ENCODE data around the gene PEAK1. TPM values are rescaled to one million over a fixed set of nuclear protein-coding genes. Genes with fewer than 3 reads are reported as not detected.

Gene PEAK1
- total and polyA plus RNA-seq, 10 of the 15 experiments (the other 5 are each of a cell fraction or from before 2014, with no cell fraction given) = 0.62 to 24.2 (median 11.2) TPM

DNA sequence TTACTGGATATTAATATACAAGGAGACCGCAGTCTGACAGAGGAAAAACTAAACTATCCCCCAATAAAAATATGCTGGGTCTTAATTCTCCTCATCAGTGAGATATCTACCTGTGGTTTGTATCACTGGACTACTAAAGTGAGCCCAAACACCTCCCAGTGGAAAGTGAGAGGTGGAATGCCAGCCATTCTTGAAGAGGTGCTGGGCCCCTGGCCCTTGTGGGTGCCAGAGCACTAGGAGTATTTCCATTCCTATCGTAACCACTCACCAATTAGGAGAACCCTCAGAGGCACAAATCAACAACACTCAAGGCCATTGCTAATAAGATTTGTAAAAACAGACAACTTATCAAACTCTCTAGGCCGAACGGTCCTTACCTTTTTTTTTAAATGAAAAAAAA is 227.5 kb downstream of the PEAK1 start:
- Histone ChIP-seq H3K36me3 (ENCODE audit: control insufficient read depth in 2 of 2, insufficient read depth in 2 of 2, low read length in 1 of 2) (no peaks in the 10 kb centered on the region), H3K27ac (ENCODE audit: control insufficient read depth, insufficient read depth) (no peak overlapping the region), H3K4me2 (ENCODE audit: control insufficient read depth, insufficient read depth) (no peak overlapping the region), H3K4me3 (no peak overlapping the region), H4K20me1 (ENCODE audit: control insufficient read depth, insufficient read depth) (no peaks in the 10 kb centered on the region), H3K79me2 (ENCODE audit: control insufficient read depth, insufficient read depth, low read length) (no peaks in the 10 kb centered on the region), H2AFZ (ENCODE audit: control insufficient read depth, low read depth, low read length) (no peak overlapping the region), H3K27me3 (replicated peaks in 1 of 2; ENCODE audit: control insufficient read depth in 2 of 2, insufficient read depth in 2 of 2, low read length in 1 of 2) (no peaks in the 10 kb centered on the region), H3K9ac (ENCODE audit: control insufficient read depth, insufficient read depth, low read length) (no peak overlapping the region), H3K4me1 (ENCODE audit: control insufficient read depth, insufficient read depth, low read length) (peaks cover 18% of the 10 kb centered on the region), H3K9me3 (replicated peaks; ENCODE audit: control insufficient read depth, insufficient read depth, low read length) (no peaks in the 10 kb centered on the region)
- ChIA-PET RAD21 (ENCODE audit: unreplicated experiment) (no interaction called here), CTCF (interaction anchor here (0.7 to 18.9 kb wide), 2 partner anchors 303 to 351 kb away, joined by 3 to 411 read pairs; no protein-coding TSS in a partner anchor), POLR2A (no interaction called here), SMC1A (ENCODE audit: uncharacterized antibody, unreplicated experiment) (interaction anchor here (1.0 to 8.0 kb wide), 3 partner anchors 13 to 305 kb away, joined by 3 to 56 read pairs (median 5); no protein-coding TSS in a partner anchor)
- in situ Hi-C loops (cut with MboI) (no loop called here), intact Hi-C loops (cut with micrococcal nuclease; ENCODE audit: unreplicated experiment) (no loop called here)
- ATAC-seq (no peak), DNase-seq (ENCODE audit: low read depth, low spot score) (no peak), FAIRE-seq (no peak)
- no peak for TF ChIP-seq NFYA (IDR thresholded peaks at IDR 0.05; ENCODE audit: borderline replicate concordance, low read depth, low read length)
- TF ChIP-seq, protein P1, sequence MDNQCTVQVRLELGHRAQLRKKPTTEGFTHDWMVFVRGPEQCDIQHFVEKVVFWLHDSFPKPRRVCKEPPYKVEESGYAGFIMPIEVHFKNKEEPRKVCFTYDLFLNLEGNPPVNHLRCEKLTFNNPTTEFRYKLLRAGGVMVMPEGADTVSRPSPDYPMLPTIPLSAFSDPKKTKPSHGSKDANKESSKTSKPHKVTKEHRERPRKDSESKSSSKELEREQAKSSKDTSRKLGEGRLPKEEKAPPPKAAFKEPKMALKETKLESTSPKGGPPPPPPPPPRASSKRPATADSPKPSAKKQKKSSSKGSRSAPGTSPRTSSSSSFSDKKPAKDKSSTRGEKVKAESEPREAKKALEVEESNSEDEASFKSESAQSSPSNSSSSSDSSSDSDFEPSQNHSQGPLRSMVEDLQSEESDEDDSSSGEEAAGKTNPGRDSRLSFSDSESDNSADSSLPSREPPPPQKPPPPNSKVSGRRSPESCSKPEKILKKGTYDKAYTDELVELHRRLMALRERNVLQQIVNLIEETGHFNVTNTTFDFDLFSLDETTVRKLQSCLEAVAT (IDR thresholded peaks at IDR 0.05) = no peak
- no peak for TF ChIP-seq CREM (IDR thresholded peaks at IDR 0.05; ENCODE audit: low read depth)
- TF ChIP-seq, protein P2, sequence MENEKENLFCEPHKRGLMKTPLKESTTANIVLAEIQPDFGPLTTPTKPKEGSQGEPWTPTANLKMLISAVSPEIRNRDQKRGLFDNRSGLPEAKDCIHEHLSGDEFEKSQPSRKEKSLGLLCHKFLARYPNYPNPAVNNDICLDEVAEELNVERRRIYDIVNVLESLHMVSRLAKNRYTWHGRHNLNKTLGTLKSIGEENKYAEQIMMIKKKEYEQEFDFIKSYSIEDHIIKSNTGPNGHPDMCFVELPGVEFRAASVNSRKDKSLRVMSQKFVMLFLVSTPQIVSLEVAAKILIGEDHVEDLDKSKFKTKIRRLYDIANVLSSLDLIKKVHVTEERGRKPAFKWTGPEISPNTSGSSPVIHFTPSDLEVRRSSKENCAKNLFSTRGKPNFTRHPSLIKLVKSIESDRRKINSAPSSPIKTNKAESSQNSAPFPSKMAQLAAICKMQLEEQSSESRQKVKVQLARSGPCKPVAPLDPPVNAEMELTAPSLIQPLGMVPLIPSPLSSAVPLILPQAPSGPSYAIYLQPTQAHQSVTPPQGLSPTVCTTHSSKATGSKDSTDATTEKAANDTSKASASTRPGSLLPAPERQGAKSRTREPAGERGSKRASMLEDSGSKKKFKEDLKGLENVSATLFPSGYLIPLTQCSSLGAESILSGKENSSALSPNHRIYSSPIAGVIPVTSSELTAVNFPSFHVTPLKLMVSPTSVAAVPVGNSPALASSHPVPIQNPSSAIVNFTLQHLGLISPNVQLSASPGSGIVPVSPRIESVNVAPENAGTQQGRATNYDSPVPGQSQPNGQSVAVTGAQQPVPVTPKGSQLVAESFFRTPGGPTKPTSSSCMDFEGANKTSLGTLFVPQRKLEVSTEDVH (IDR thresholded peaks at IDR 0.05; ENCODE audit: low read depth, partially characterized antibody) = no peak
- no peak for TF ChIP-seq REST (IDR thresholded peaks at IDR 0.05; ENCODE audit: low read depth, low read length)
- TF ChIP-seq SREBF1 (IDR thresholded peaks at IDR 0.05; ENCODE audit: low read length) = no peak
- TF ChIP-seq ZZZ3 (IDR thresholded peaks at IDR 0.05; ENCODE audit: control insufficient read depth, insufficient read length, low read depth) = no peak
- WGBS (ENCODE audit: insufficient coverage, insufficient replicate concordance, low lambda C conversion rate, missing lambda C conversion rate) = 100% methylated on average over 4 of the region's 4 CpGs
- BruUV-seq (replicated peaks) = no TSS peak

Data from GM12878 (cell line).